Transverse colon (tissue), 4 donors: ENCODE results near the gene KLRK1. TPM values are rescaled to one million over a fixed set of nuclear protein-coding genes. Genes with fewer than 3 reads are reported as not detected.
"Not testable (repeated sequence)": the region's sequence is repeated elsewhere in the genome, so short reads cannot be mapped to it uniquely, and the experiment has no call there.

Experiments used
- DNase-seq: peaks from one replicate; pipeline ENCODE4 v3.0.0-alpha.2; 2019
- H3K27ac ChIP-seq, 4 donors: fragments of 200-600 bp; sonication (generic); 2 replicates each; pipeline ENCODE4 v1.5.1; 2016 to 2018; ENCODE audit warnings: inconsistent platforms in 4 of 4
- H3K27me3 ChIP-seq: fragments of 200-600 bp; sonication (generic); 2 replicates; pipeline ENCODE4 v1.5.1; 2017; ENCODE audit warnings: inconsistent platforms
- H3K36me3 ChIP-seq, 4 donors: fragments of 200-600 bp; sonication (generic); 2 replicates each; pipeline ENCODE4 v1.5.1; 2017 to 2019; ENCODE audit warnings: inconsistent platforms in 4 of 4
- H3K4me1 ChIP-seq, 4 donors: fragments of 200-600 bp; sonication (generic); 2 replicates each; pipeline ENCODE4 v1.5.1; 2017 to 2020; ENCODE audit warnings: inconsistent platforms in 4 of 4
- H3K4me3 ChIP-seq, 4 donors: fragments of 200-600 bp; sonication (generic); 1 replicate in 1 of 4; 2 replicates in 3 of 4; pipeline versions ENCODE4 v1.5.1 to v1.6.1; 2017 to 2019; ENCODE audit warnings: inconsistent platforms in 4 of 4
- H3K9me3 ChIP-seq, 2 donors: fragments of 200-600 bp; sonication (generic); 2 replicates each; pipeline ENCODE4 v1.5.1; 2017 to 2019; ENCODE audit warnings: inconsistent platforms in 2 of 2
- EP300 ChIP-seq: sonication (generic); formaldehyde crosslinking; IDR thresholded peaks from one replicate; pipeline ENCODE4 v1.6.1; 2017; ENCODE audit warnings: antibody characterized with exemption, low read depth
- POLR2A ChIP-seq: fragments of 450-650 bp; IDR thresholded peaks from one replicate; pipeline ENCODE4 v1.6.1; 2016; ENCODE audit warnings: antibody characterized with exemption, mild to moderate bottlenecking, moderate library complexity
- POLR2AphosphoS5 ChIP-seq, 3 donors: sonication (generic); formaldehyde crosslinking; IDR thresholded peaks; one replicate each; pipeline ENCODE4 v1.6.1; 2016; ENCODE audit warnings: antibody characterized with exemption in 3 of 3
- WGBS, 2 donors: methylation state at CpG; one replicate each; pipeline ENCODE4 v1.1.5; 2018; ENCODE audit warnings: low coverage in 1 of 2; 5-methylcytosine and 5-hydroxymethylcytosine counted together
- in situ Hi-C, 4 donors: fragments of 200-750 bp; cut with MboI; loops; one replicate each; pipeline versions ENCODE4 v1.15.0 to v1.15.1; 2017; ENCODE audit warnings: low sequenced_read_pairs in 3 of 4, low pct_ligation_motif_present in 1 of 4, low pct_unique_long_range_greater_than_20kb in 1 of 4
- intact Hi-C: fragments of 100-400 bp; cut with DNase I; formaldehyde crosslinking; loops from one replicate; pipeline ENCODE4 v1.15.1; 2023; ENCODE audit warnings: low total_unique reads
- total RNA-seq, 4 donors: library from RNA; depleted of rRNA; stranded (reverse); fragments of >200 nt; gene quantifications; one replicate each; pipeline ENCODE4 v1.1.0, GENCODE V29; 2016
- TF ChIP-seq, protein P1 (sequence below), 5 experiments: fragments of 200-600 bp in 3 of 5; fragments of 450-650 bp in 2 of 5; sonication (generic) in 3 of 5; IDR thresholded peaks; 1 replicate in 2 of 5; 2 replicates in 3 of 5; pipeline ENCODE4 v1.5.1; 2016 to 2017; ENCODE audit warnings: antibody characterized with exemption in 5 of 5, inconsistent platforms in 3 of 5, mild to moderate bottlenecking in 2 of 5, moderate library complexity in 1 of 5

The KLRK1 gene
- total RNA-seq, 4 donors from 2014 or later, result 4.9 to 5.4 (median 5.0) TPM; not detected in 1

DNA sequence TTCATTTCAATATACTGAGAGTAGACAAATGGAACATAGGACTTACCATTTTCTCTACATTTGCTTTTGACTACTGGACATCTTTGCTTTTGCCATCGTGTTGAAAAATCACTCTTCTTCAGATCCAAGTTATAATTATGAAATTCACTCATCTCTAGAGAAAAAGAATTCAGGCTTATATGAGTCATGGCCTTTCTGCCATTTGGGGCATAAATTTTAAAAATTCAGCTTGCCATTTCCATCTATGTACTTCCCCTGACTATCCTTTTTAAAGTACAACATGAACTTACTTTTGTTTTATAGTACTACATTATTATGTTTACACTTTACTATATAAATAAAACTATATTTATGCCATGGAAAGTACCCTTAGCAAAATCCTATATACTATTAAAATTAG, 3.0 kb downstream of the KLRK1 start:
- intact Hi-C loops (no loop called here), in situ Hi-C loops (no loop called here)
- H3K4me1 ChIP-seq, result peaks cover 0 to 8% (median 0%) of the 10 kb centered on the region in 4 donors
- no peak overlapping the region for H3K4me3 ChIP-seq
- WGBS, 2 donors, result 71 to 73% methylated on average over 1 of the region's 1 CpG
- no peaks in the 10 kb centered on the region for H3K36me3 ChIP-seq
- peaks cover 0 to 5% of the 10 kb centered on the region in 2 donors for H3K9me3 ChIP-seq
- TF ChIP-seq, protein P1, sequence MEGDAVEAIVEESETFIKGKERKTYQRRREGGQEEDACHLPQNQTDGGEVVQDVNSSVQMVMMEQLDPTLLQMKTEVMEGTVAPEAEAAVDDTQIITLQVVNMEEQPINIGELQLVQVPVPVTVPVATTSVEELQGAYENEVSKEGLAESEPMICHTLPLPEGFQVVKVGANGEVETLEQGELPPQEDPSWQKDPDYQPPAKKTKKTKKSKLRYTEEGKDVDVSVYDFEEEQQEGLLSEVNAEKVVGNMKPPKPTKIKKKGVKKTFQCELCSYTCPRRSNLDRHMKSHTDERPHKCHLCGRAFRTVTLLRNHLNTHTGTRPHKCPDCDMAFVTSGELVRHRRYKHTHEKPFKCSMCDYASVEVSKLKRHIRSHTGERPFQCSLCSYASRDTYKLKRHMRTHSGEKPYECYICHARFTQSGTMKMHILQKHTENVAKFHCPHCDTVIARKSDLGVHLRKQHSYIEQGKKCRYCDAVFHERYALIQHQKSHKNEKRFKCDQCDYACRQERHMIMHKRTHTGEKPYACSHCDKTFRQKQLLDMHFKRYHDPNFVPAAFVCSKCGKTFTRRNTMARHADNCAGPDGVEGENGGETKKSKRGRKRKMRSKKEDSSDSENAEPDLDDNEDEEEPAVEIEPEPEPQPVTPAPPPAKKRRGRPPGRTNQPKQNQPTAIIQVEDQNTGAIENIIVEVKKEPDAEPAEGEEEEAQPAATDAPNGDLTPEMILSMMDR (IDR thresholded peaks at IDR 0.05), result no peak
- TF ChIP-seq EP300 (no peak), POLR2A (no peak), POLR2AphosphoS5 (IDR thresholded peaks at IDR 0.05) (no peak)
- no peaks in the 10 kb centered on the region for H3K27me3 ChIP-seq
- H3K27ac ChIP-seq, result no peak overlapping the region
- DNase-seq, result no peak

DNA sequence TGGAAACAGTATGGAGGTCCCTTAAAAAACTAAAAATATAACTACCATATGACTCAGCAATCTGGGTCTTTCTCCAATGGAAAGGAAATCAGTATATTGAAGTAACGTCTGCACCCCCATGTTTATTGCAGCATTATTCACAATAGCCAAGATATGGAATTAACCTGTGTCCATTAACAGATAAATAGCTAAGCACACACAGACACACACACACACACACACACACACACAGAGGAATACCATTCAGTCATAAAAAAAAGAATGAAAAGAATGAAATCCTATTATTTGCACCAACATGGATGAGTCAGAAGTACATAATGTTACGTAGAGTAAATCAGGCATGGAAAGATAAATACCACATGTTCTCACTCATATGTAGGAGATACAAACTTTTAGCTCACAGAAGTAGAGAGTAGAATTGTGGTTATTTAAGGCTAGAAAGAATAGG, 4.7 kb downstream of the KLRK1 start:
- H3K27ac ChIP-seq, result peak overlapping the region in 1 of 4 donors; percentile 11
- TF ChIP-seq POLR2AphosphoS5 (IDR thresholded peaks at IDR 0.05), result no peak
- TF ChIP-seq POLR2A, result no peak
- TF ChIP-seq, protein P1 (IDR thresholded peaks at IDR 0.05), result no peak
- no peak for TF ChIP-seq EP300
- H3K27me3 ChIP-seq, result no peaks in the 10 kb centered on the region
- H3K4me3 ChIP-seq, result no peak overlapping the region
- H3K9me3 ChIP-seq, result peaks cover 0 to 5% of the 10 kb centered on the region in 2 donors
- 35 to 37% methylated on average over 2 of the region's 2 CpGs for WGBS, 2 donors
- H3K4me1 ChIP-seq, result peaks cover 0 to 6% (median 0%) of the 10 kb centered on the region in 4 donors
- no peak for DNase-seq
- in situ Hi-C loops (no loop called here), intact Hi-C loops (no loop called here)
- no peaks in the 10 kb centered on the region for H3K36me3 ChIP-seq

DNA sequence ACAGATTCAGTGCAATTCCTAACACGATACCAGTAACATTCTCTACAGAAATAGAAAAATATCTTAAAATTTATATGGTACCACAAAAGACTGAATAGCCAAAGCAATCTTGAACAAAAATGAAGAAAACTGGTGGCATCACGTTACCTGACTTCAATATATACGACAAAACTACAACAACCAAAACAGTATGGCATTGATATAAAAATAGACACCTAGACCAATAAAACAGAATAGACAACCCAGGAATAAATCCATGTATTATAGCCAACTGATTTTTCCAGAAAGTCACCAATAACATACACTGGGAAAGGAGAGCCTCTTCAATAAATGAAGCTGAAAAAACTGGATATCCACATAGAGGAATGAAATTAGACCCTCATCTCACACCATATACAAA, 5.7 kb downstream of the KLRK1 start:
- no peak overlapping the region for H3K27ac ChIP-seq
- 83 to 89% methylated on average over 3 of the region's 3 CpGs for WGBS, 2 donors
- no peaks in the 10 kb centered on the region for H3K27me3 ChIP-seq
- peaks cover 0 to 5% of the 10 kb centered on the region in 2 donors for H3K9me3 ChIP-seq
- in situ Hi-C loops (no loop called here), intact Hi-C loops (no loop called here)
- H3K4me3 ChIP-seq, result no peak overlapping the region
- H3K36me3 ChIP-seq, result no peaks in the 10 kb centered on the region
- TF ChIP-seq POLR2A (no peak), EP300 (no peak), POLR2AphosphoS5 (IDR thresholded peaks at IDR 0.05) (no peak)
- TF ChIP-seq, protein P1 (IDR thresholded peaks at IDR 0.05), result no peak
- peaks cover 0 to 6% (median 0%) of the 10 kb centered on the region in 4 donors for H3K4me1 ChIP-seq
- no peak for DNase-seq

DNA sequence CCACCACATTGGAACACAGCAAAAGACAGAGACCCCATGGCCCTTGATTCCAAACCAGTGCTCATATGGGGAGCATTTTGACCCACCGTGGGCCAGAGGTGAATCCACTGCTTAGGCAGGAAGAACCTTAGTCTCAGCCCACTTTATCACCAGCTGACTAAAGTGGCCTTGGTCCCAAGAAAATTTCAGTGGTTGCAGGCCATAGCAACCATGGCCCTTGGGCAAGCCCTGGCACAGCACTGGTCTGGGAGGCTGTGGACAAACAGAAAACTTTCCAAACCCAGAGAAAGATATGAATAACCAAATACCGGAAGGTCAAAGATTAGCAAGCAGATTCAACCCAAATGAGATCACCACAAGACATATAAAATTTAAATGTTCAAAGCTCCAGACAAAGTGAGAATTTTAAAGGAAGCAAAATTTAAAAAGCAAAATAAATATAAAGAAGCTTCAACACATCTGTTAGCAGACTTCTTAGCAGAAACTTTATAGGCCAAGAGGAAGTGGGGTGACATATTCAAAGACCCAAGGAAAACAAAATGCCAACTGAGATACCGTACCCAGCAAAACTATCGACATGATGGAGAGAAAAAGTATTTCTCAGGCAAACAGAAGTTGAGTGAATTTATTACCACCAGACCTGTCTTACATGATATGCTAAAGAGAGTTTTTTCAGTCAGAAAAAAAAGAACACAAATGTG, 7.8 kb downstream of the KLRK1 start:
- WGBS, 2 donors, result 94 to 96% methylated on average over 3 to 4 of the region's 4 CpGs
- intact Hi-C loops, result no loop called here
- H3K27ac ChIP-seq, result peak overlapping the region in 1 of 4 donors; percentile 1
- H3K9me3 ChIP-seq, result peaks cover 0 to 5% of the 10 kb centered on the region in 2 donors
- H3K27me3 ChIP-seq, result no peaks in the 10 kb centered on the region
- in situ Hi-C loops, result no loop called here
- peaks cover 0 to 6% (median 0%) of the 10 kb centered on the region in 4 donors for H3K4me1 ChIP-seq
- TF ChIP-seq POLR2AphosphoS5 (IDR thresholded peaks at IDR 0.05), result no peak
- no peak for TF ChIP-seq POLR2A
- no peak for TF ChIP-seq EP300
- TF ChIP-seq, protein P1 (IDR thresholded peaks at IDR 0.05), result no peak
- H3K4me3 ChIP-seq, result no peak overlapping the region
- no peaks in the 10 kb centered on the region for H3K36me3 ChIP-seq
- DNase-seq, result no peak

DNA sequence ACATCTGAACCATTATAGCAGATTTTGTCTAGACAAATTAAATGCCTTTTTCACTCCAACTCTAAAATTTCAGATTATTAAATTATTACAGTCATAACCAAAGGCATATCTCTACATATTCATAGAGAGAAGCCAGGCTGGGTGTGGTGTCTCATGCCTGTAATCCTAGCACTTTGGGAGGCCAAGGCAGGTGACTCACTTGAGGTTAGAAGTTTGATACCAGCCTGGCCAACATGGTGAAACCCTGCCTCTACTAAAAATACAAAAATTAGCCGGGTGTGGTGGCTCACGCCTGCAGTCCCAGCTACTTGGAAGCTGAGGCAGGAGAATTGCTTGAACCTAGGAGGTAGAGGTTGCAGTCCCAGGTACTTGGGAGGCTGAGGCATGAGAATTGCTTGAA, 11.1 kb downstream of the KLRK1 start:
- 82 to 100% methylated on average over 1 to 2 of the region's 2 CpGs for WGBS, 2 donors
- H3K4me3 ChIP-seq, DNase-seq, in situ Hi-C loops, intact Hi-C loops, H3K27ac ChIP-seq, H3K36me3 ChIP-seq, H3K27me3 ChIP-seq, H3K4me1 ChIP-seq, H3K9me3 ChIP-seq: not testable (repeated sequence)
